GM19043 (cell line): ENCODE results near the gene COA7.

ENCODE experiments used
- ATAC-seq: cut with Tn5 transposase; IDR thresholded peaks from one replicate; pipeline ENCODE4 v1.9.1; 2021; ENCODE audit warnings: low read depth; ENCODE audit not compliant: unreplicated experiment

Gene COA7

GRCh38 chr1:52641307-52641706 is 56.8 kb downstream of the COA7 start:
- no peak for ATAC-seq

- no peak for ATAC-seq
Observed at GRCh38 chr1:52640697-52641096, 57.5 kb downstream of the COA7 start.

DNA sequence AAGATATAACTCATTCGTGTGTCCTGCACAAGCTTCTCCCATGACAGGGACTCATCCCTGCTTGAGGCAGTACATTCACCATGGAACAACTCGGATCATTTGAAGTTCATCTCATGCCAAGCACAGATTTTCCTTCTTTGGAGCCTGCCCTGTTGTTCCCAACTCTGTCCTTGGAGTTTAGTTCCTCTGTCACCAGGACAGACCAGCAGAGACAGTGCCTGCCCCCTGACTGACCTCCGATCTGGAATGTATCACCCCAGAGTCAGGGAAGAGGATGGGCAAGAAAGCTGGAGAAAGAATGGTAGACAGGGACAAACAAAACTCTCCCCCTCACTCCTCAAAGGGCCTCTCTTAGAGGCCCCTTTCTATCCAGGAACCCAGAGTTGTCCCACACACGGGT is 60.2 kb downstream of the COA7 start:
- ATAC-seq: no peak

- ATAC-seq: peak; percentile 78
Observed at GRCh38 chr1:52636721-52637695, 61.1 kb downstream of the COA7 start.

- ATAC-seq: no peak
Observed at GRCh38 chr1:52635321-52636089, 62.6 kb downstream of the COA7 start.
